Glomerular visceral epithelial cell (primary cell): ENCODE results near the gene R3HDM2.

Experiments used
- DNase-seq: peaks from one replicate; pipeline ENCODE4 v3.0.0-alpha.2; 2016; ENCODE audit errors: extremely low spot score

The R3HDM2 gene

GRCh38 chr12:57430931-57431566 is at the start of gene R3HDM2:
Gene R3HDM2, minus strand, starts transcription at chr12:57431043. Its CDS starts 120,615 bp downstream, at chr12:57310428.
- peak; percentile 95 for DNase-seq

- no peak for DNase-seq
Measured at GRCh38 chr12:57479376-57480115, 48.7 kb upstream of the R3HDM2 start, which contains the start of gene ARHGAP9. Gene ARHGAP9, minus strand, starts transcription at chr12:57479866. Its CDS starts 460 bp downstream, at chr12:57479406.

GRCh38 chr12:57479043-57479375 is 48.2 kb upstream of the R3HDM2 start:
- DNase-seq = no peak

- no peak for DNase-seq
Measured at GRCh38 chr12:57477710-57478681, 47.2 kb upstream of the R3HDM2 start.

- DNase-seq = no peak
Measured at GRCh38 chr12:57476993-57477709, 46.3 kb upstream of the R3HDM2 start.

- DNase-seq = no peak
Measured at GRCh38 chr12:57476162-57476992, 45.5 kb upstream of the R3HDM2 start.

GRCh38 chr12:57475271-57476161 is 44.7 kb upstream of the R3HDM2 start:
- DNase-seq = peak; percentile 23

- no peak for DNase-seq
Measured at GRCh38 chr12:57474862-57475261, 44.0 kb upstream of the R3HDM2 start.

GRCh38 chr12:57474430-57474829 is 43.6 kb upstream of the R3HDM2 start:
- peak; percentile 26 for DNase-seq

GRCh38 chr12:57473886-57474285 is 43.0 kb upstream of the R3HDM2 start:
- no peak for DNase-seq

GRCh38 chr12:57473392-57473791 is 42.5 kb upstream of the R3HDM2 start:
- DNase-seq = no peak

- DNase-seq = no peak
Measured at GRCh38 chr12:57472391-57472790, 41.5 kb upstream of the R3HDM2 start.

- no peak for DNase-seq
Measured at GRCh38 chr12:57471661-57472060, 40.8 kb upstream of the R3HDM2 start.

GRCh38 chr12:57470970-57471656 is 40.3 kb upstream of the R3HDM2 start:
- DNase-seq = no peak

- DNase-seq = no peak
Measured at GRCh38 chr12:57470286-57470969, 39.6 kb upstream of the R3HDM2 start.

GRCh38 chr12:57469296-57470164 is 38.7 kb upstream of the R3HDM2 start:
- DNase-seq = no peak

- DNase-seq = no peak
Measured at GRCh38 chr12:57467915-57468314, 37.1 kb upstream of the R3HDM2 start.
